ENCODE measurements around the gene GPR15LG.
"Not testable (repeated sequence)": the region's sequence is repeated elsewhere in the genome, so short reads cannot be mapped to it uniquely, and the experiment has no call there.

Gene GPR15LG

GRCh38 chr10:84139126-84140035, 34.2 kb upstream of the GPR15LG start, which contains the start of gene GHITM:
GHITM (plus strand) TSS chr10:84139509; CDS start chr10:84141501, 1,992 bp downstream.
- Histone ChIP-seq H3K4me3 (ENCODE audit: low read depth, low read length) (peak within 1 kb of the TSS; percentile 97), H3K27me3 (replicated peaks) (no peaks in the 10 kb centered on the region), H3K36me3 (replicated peaks) (peaks cover 9% of the 10 kb centered on the region), H3K27ac (peak within 1 kb of the TSS; percentile 91)
- in situ Hi-C loops (cut with HindIII; ENCODE audit: low pct_ligation_motif_present, low sequenced_read_pairs): no loop called here
- peak; percentile 99 for DNase-seq
- TF ChIP-seq, protein P1, sequence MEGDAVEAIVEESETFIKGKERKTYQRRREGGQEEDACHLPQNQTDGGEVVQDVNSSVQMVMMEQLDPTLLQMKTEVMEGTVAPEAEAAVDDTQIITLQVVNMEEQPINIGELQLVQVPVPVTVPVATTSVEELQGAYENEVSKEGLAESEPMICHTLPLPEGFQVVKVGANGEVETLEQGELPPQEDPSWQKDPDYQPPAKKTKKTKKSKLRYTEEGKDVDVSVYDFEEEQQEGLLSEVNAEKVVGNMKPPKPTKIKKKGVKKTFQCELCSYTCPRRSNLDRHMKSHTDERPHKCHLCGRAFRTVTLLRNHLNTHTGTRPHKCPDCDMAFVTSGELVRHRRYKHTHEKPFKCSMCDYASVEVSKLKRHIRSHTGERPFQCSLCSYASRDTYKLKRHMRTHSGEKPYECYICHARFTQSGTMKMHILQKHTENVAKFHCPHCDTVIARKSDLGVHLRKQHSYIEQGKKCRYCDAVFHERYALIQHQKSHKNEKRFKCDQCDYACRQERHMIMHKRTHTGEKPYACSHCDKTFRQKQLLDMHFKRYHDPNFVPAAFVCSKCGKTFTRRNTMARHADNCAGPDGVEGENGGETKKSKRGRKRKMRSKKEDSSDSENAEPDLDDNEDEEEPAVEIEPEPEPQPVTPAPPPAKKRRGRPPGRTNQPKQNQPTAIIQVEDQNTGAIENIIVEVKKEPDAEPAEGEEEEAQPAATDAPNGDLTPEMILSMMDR (IDR thresholded peaks at IDR 0.05; ENCODE audit: low read depth, low read length, missing control alignments): peak; percentile 61

GRCh38 chr10:84140036-84140379, 33.6 kb upstream of the GPR15LG start:
- peak overlapping the region; percentile 91 for H3K27ac ChIP-seq
- H3K27me3 ChIP-seq (replicated peaks): no peaks in the 10 kb centered on the region
- TF ChIP-seq, protein P1 (IDR thresholded peaks at IDR 0.05; ENCODE audit: low read depth, low read length, missing control alignments): no peak
- peaks cover 15% of the 10 kb centered on the region for H3K36me3 ChIP-seq (replicated peaks)
- H3K4me3 ChIP-seq (ENCODE audit: low read depth, low read length): peak overlapping the region; percentile 97
- DNase-seq: peak; percentile 9
- in situ Hi-C loops (cut with HindIII; ENCODE audit: low pct_ligation_motif_present, low sequenced_read_pairs): no loop called here

GRCh38 chr10:84147347-84147746, 26.3 kb upstream of the GPR15LG start:
- Histone ChIP-seq H3K36me3 (replicated peaks) (peaks cover 57% of the 10 kb centered on the region), H3K27ac (no peak overlapping the region), H3K27me3 (replicated peaks) (no peaks in the 10 kb centered on the region), H3K4me3 (ENCODE audit: low read depth, low read length) (no peak overlapping the region)
- TF ChIP-seq, protein P1 (IDR thresholded peaks at IDR 0.05; ENCODE audit: low read depth, low read length, missing control alignments): no peak
- no peak for DNase-seq
- in situ Hi-C loops (cut with HindIII; ENCODE audit: low pct_ligation_motif_present, low sequenced_read_pairs): no loop called here

- H3K27ac ChIP-seq; in situ Hi-C loops (cut with HindIII; ENCODE audit: low pct_ligation_motif_present, low sequenced_read_pairs); DNase-seq; H3K27me3 ChIP-seq (replicated peaks); H3K4me3 ChIP-seq (ENCODE audit: low read depth, low read length): not testable (repeated sequence)
- peaks cover 62% of the 10 kb centered on the region for H3K36me3 ChIP-seq (replicated peaks)
- TF ChIP-seq, protein P1 (IDR thresholded peaks at IDR 0.05; ENCODE audit: low read depth, low read length, missing control alignments): peak; percentile 78
Observed at GRCh38 chr10:84148006-84148597, 25.5 kb upstream of the GPR15LG start.

DNA sequence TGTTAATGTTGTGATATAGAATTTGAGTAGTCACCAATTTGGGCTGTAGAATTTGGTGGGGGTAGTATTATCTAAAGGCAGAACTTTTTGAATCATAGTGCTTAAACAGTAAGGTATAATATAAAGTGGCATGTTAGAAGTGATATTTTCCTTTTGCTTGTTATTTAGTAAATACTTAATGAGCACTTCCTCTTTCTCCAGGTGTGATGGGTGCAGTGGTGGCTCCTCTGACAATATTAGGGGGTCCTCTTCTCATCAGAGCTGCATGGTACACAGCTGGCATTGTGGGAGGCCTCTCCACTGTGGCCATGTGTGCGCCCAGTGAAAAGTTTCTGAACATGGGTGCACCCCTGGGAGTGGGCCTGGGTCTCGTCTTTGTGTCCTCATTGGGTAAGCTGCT, 23.7 kb upstream of the GPR15LG start:
- DNase-seq: no peak
- no peak overlapping the region for H3K4me3 ChIP-seq (ENCODE audit: low read depth, low read length)
- TF ChIP-seq, protein P1 (IDR thresholded peaks at IDR 0.05; ENCODE audit: low read depth, low read length, missing control alignments): no peak
- H3K27ac ChIP-seq: no peak overlapping the region
- in situ Hi-C loops (cut with HindIII; ENCODE audit: low pct_ligation_motif_present, low sequenced_read_pairs): no loop called here
- H3K27me3 ChIP-seq (replicated peaks): no peaks in the 10 kb centered on the region
- peaks cover 57% of the 10 kb centered on the region for H3K36me3 ChIP-seq (replicated peaks)
